Fibroblast of upper back skin (primary cell): ENCODE results near the gene ANKRD1.
"Not testable (repeated sequence)": the region's sequence is repeated elsewhere in the genome, so short reads cannot be mapped to it uniquely, and the experiment has no call there.

ENCODE experiments used
- DNase-seq: peaks from one replicate; pipeline ENCODE4 v3.0.0-alpha.2; 2013

The ANKRD1 gene

DNA sequence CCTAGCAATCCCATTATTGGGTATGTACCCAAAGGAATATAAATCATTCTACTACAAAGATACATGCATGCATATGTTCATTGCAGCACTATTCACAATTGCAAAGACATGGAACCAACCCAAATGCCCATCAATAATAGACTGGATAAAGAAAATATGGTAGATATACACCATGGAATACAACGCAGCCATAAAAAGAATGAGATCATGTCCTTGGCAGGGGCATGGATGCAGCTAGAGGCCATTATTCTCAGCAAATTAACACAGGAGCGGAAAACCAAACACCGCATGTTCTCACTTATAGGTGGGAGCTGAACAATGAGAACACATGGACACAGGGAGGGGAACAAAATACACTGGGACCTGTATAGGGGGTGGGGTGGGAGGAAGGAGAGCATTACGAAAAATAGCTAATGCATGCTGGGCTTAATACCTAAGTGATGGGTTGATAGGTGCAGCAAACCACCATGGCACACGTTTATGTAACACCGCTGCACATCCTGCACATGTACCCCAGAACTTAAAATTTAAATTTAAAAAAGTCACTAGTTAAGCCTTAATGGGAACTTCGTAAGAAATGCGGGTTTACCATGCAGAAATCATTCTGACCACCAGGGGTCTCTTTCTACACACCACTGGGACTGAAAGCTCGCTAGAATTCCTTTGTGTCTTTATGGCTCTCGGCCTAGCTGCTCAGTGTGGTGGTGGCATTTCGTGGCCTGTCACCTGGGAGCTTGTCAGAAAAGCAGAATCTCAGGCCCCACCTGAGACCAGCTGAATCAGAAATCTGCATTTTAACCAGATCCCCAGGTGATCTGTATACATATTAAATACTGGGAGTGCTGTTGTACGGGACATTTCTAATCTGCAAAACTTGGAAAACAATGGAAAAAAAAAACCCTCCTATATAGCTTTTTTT lies 9.5 kb downstream of the ANKRD1 start:
- DNase-seq: peak; percentile 75

DNA sequence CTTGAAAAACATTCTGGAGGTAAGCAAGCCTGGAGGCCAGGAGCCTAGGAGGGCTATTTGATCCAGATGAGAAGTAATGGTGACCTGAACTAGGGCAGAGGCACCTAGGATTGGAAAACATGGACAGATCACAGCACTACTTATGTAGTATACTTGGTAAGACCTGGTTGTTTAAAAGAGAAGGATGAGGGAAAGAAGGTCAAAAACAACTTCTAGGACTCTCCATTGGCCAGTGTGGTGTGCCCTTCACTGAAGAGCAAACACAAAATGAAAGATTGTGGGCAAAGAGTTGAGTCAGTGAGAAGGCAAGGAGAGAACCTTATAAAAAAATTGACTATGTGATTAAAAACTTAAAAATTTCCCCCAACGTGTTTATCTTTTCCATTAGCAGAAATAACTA lies 14.3 kb downstream of the ANKRD1 start:
- DNase-seq: no peak

DNA sequence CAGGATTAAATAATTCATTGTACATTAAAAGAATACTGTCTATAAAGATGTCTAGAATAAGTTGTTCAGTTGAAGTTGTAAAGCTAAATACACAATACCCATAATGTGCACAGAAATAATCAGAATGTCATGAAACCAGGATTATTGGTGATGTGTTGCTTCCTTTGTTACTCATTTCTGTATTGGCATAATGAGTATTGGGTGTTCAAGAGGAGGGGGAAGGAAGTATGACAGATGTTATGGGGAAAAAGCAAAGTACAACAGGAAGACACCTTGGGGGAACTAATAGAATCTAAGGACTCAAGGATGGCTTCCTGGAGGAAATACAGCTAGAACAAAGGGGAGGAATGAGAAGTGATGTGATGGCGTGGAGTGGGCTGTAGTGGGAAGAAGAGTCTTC lies 15.0 kb downstream of the ANKRD1 start:
- DNase-seq: no peak

DNA sequence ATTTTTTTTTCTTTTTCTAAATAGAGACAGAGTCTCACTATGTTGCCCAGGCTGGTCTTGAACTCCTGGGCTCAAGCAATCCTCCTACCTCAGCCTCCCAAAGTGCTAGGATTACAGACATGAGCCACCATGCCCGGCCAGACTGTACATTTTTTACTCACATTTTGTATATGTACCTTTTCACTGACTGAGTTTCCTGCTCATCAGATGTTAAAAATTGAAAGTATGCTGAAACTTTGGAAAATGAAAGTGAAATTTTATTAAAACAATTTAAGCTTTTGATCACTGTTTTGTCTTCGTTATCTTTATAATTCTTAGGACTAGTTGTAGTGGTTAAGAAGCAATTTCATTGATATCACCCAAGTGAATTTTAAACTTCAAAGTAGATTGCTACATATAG lies 24.0 kb downstream of the ANKRD1 start:
- DNase-seq: not testable (repeated sequence)

DNA sequence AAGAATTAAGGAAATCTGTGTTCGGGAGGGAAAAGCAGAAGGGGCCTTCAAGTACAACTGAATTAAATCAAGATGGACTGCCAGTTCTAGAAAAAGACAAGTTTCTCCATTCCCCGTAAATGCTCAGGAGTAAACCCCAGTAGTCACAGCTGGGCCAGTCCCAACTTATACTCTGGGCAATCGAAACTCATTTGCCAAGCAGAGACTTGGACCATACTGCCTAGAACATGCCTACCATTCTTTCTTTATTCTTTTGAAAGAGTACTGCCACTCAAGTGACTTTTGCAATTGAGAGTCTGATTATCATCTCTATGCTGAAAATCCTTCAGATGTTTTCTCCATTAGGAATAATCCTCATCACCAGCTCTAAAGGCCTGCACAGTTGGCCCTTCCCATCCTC lies 27.7 kb downstream of the ANKRD1 start:
- DNase-seq: no peak

DNA sequence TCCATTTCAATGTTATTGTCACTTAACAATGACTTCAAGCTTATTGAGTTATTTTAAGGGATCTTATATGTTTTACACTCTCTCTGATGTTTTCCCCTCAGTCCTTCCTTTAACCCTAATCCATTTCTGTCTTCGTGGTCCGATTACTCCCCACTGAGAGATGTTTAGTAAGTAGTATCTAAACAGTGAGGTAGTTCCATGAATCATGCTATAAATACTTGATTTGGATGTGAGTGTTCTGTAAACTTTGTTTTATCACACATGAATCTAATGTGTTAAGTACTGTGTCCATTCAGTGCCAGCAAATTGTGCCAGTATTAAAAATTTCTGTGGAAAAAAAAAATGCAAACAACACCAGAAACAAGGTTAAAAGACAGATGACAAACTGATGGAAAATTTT lies 30.5 kb downstream of the ANKRD1 start:
- DNase-seq: peak; percentile 14

DNA sequence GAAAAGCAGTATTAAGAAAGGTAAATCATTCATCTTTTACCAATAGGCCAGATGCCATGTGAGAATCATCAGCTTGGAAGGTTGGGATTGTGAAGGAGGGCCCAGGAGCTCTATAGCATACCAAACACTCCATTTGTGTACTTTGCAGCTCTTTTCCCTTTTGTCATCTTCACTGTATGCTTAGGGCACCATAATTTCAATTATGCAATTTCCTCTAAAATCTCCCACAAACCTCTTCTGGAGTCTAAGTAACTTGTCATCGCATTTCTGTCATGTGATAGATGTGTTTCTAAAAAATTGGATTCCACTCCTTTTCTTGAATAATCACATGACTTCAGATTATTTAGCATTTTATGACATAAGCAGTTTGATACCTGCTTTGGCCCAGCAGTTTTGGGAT lies 31.3 kb downstream of the ANKRD1 start:
- DNase-seq: peak; percentile 43

DNA sequence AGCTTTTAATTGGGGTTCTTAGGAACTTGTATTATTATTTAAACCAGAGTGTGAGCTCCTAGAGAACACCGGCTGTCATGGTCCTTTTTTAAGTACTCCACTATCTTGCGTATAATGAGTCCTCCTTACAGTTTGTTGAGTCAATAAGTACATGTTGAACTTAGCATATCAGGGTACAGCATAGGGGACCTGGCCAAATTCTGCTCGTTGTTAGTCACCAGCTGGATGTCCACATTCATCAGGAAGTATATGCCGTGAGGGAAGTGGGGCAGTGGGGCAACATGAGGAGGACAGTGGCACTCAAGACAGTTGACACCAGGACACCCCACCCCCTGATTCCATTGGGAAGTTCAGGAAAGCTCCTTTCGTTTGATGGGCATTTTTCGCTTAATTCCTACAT lies 32.5 kb downstream of the ANKRD1 start:
- DNase-seq: no peak

DNA sequence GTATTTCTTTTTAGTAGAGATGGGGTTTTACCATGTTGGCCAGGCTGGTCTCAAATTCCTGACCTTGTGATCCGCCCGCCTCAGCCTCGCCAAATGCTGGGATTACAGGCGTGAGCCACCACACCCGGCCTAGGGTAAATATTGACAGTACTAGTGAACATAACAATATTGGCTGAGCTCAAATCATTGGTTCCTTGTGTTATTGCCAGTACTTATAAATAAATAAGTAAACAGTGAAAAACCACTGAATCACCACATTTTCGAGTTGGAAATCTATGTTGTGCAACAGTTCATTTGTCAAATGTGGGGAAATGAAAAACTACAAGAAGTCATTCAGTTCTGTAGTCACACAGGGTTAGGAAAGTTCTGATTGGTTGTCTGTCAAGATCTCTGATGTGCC lies 33.3 kb downstream of the ANKRD1 start:
- DNase-seq: no peak

DNA sequence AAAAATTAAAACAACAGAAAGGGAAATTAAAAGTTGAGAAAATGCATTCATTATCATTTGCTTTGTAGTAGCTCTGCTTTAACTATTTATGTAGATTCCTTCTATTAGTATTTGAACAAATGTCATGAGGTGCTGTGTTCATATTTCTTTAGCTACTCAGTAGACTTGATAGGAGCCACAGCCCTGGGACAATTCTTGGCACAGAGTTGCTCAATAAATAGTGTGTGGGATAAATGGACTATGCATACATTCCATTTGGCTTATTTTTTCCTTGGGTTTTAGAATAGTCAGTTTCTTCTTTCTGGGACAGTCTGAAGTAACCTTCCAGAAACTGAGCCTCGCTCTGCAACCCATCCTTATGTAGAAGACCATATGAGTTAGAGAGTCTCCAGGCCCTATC lies 35.7 kb downstream of the ANKRD1 start:
- peak; percentile 66 for DNase-seq

DNA sequence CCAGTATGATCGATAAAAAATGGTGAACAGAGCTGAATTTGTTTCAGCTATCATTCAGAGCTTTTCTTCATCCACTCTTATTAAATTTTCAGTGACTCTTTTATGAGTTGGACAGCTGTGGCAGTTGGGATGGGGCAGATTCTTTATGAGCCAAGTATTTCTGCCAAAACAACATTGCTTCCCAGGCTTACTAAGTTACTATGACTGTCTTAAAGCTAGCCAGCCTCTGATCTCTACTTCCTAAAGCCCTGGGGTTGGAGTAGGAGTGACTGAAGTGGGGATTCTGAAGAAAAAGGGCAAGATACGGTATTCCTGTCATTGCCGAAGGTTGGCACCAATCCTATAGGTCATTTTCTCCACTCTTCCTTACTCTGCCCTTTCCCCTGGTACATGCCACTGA lies 36.5 kb downstream of the ANKRD1 start:
- peak; percentile 9 for DNase-seq

DNA sequence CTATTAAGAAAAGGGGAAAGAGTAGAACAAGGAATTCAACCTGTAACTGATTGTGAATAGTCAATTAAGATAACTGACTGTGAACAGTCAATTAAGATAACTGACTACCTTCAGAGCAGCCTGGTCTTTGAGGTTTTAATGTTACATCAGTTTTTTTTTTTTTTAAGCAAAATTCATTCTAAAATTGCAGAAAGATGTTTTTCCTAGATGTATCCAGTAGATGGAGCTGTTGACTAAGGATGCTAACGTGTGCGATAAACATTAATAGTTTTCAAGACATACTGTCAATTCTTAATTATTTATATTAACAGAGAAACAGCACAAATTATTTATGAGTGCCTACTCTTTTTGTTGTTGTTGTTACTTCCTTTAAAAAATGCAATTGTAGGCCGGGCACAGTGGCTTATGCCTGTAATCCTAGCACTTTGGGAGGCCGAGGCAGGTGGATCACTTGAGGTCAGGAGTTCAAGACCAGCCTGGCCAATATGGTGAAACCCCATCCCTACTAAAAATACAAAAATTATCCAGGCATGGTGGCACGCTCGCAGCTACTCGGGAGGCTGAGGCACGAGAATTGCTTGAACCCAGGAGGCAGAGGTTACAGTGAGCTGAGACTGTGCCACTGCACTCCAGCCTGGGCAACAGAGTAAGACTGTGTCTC lies 40.7 kb downstream of the ANKRD1 start:
- DNase-seq: peak; percentile 47

DNA sequence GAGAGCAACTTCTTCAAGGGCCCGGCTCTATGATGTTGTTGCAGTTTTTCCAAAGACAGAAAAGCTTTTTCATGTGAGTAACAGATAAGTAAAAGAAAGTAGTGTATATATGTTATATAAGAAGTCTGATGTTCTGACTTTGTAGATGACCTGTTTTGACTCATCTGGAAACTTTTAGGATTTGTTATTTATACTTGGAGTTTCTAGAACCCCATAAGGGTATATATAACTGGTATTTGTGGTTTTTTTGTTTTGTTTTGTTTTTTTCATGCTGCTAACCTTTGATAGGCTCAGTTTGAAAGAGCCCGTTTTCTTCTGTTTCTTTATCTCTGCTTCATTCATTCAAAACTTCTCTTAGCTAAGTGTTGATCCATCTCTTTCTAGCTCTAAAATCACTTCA lies 41.8 kb downstream of the ANKRD1 start:
- no peak for DNase-seq

DNA sequence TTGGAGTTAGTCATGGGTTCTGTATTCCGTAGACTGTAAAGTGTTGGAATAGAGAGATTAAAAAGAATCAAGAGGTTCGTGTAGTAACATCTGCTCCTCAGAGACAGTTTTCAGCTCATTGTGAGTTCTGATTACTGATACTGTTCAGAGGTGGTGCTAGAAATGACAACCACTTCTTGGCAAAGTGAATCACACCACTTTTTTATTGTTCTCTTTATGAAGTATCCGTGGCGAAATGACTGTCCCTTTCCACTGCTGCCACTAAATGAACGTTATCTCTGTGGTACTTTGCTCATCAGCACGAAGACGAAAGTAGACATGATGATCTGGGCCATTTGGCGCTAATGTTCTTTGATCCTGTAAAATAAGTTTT lies 48.3 kb downstream of the ANKRD1 start:
- no peak for DNase-seq

DNA sequence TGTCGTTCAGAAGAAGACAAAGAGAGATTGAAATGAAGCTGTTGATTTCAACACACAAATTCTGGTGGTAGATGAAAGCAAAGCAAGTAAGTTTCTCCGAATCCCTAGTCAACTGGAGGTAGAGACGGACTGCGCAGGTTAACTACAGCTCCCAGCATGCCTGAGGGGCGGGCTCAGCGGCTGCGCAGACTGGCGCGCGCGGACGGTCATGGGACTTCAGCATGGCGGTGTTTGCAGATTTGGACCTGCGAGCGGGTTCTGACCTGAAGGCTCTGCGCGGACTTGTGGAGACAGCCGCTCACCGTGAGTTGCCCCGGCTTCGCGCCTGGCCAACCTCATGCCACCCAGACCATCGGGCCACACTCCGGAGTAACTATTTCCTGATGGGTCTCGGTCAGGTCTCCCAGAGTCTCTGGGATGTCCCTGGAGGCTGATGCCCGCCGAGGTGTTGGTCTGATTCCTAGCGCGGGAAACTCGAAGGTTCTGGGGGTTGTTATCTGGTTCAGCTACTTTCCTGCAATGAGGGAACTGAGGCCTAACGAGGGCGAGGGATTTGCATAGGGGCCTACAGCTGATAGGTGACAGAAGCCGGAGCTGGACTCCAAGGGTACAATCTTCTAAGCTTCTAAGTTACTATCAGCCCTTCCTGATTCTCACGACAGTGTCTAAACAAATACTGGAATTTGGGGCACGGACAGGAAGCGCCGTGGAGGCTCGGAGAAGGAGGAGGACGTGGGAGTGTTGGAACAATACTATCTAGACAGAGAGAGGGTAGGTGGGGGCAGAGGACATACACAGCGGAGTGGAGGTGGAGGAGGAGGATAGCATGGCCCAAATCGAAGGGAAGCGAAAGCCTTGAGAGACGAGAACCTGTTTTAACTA lies 48.9 kb downstream of the ANKRD1 start, which contains the start of gene RPP30:
Gene RPP30, plus strand, starts transcription at position 209 of the 882 bp plus-strand sequence. Its CDS starts 13 bp downstream, at position 222.
- DNase-seq: peak; percentile 71

DNA sequence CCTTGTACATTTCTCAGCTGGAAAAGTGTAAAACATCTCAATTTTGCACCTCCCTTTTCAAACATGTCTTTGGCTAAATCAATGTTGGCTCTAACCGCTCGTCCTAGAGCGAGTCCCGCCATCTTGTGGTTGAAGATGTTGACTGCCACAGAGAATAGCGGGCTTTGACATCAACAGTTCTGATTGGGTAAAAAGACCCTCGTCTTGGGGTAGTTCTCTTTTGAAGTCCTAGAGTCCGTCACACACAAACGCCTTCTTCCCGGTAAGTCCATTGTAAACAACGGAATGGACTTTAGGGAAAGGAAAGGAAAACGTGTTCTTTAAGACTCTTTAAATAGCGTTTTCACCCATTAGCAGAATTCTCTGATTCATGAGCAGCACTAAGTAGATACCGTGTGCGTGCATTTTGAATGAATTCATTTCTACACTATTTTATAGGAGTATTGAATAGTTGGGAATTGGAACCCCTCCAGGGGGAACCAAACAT lies 49.6 kb downstream of the ANKRD1 start:
- DNase-seq: peak; percentile 83

DNA sequence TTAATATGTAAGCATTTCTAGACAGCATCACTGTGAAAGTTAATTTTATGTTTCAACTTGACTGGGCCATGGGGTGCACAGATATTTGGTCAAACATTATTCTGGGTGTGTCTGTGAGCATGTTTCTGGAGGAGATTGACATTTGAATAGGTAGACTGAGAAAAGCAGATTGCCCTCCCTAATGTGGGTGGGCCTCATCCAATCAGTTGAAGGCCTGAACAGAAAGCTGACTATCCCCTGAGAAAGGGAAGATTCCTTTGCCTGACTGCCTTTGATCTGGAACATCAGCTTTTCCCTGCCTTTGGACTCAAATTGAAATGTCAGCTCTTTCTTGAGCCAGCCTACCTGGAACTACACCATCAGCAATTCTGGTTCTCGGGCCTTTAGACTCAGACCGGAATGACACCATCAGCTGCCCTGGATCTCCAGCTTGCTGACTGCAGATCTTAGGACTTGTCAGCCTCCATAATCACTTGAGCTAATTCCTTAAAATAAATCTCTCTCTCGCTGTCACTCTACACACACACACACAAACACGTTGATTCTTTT lies 54.8 kb downstream of the ANKRD1 start:
- no peak for DNase-seq

DNA sequence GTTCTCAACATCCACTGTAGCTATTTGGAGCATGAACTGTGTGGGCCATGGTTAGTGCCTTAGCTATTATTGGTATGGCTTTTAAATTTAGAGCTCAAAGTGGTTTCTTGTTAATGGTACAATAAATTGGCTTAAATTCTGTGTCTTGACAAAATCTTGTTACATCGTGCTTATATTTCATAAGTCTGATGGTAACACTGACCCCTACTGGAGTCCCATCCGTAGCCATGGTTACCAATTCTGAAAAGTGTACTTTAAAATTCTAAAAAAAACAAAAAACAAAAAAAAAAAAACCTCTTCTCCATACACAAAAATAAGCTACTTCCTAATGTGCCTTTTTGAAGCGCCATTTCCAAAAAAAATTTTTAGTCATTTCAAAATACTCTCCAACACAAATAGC lies 55.5 kb downstream of the ANKRD1 start:
- DNase-seq: no peak

DNA sequence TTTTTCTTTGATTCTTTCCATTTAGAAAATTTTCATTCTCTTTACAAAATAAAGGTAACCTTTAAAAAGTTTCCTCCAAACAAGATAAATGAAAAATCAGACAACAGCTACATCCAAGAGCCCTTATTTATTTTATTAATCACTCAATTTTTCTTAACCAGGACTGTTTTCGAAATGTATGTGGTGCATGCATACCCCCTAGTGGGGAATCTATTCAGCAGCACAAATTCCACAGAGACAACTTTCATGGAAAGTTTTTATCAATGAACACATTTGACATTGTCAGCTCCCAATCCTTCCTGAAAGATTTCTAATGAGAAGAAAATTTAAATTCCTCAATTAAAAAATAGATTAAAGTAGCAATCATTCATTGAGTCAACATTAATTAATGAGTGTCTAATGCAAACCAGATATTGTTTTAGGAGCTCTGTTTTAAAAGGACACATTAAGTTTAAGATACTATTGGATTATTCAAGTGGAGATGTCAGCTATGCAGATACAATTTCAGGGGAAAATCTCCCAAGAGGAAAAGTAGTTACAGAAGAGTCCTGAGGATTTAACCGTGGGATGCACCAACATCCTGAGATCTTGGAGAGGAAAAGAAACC lies 57.9 kb downstream of the ANKRD1 start:
- DNase-seq: peak; percentile 49
